HFFc6 (cell line): ENCODE results near the gene SLC38A10. TPM values are rescaled to one million over a fixed set of nuclear protein-coding genes. Genes with fewer than 3 reads are reported as not detected.

ENCODE experiments used
- DNase-seq: peaks from one replicate; pipeline ENCODE4 v3.0.0-alpha.2; 2018
- H3K27ac Mint-ChIP-seq: 2 replicates; pipeline ENCODE4 v1.8.0; 2020; ENCODE audit warnings: mild to moderate bottlenecking, mixed read lengths
- H3K27me3 Mint-ChIP-seq: 2 replicates; pipeline ENCODE4 v1.8.0; 2021; ENCODE audit warnings: mild to moderate bottlenecking, moderate library complexity, mixed read lengths; ENCODE audit not compliant: insufficient read depth
- H3K36me3 Mint-ChIP-seq: 2 replicates; pipeline ENCODE4 v1.8.0; 2021; ENCODE audit warnings: low read depth, mixed read lengths
- H3K4me1 Mint-ChIP-seq: 2 replicates; pipeline ENCODE4 v1.8.0; 2020; ENCODE audit warnings: low read depth, mixed read lengths
- H3K4me3 Mint-ChIP-seq: 2 replicates; pipeline ENCODE4 v1.8.0; 2020; ENCODE audit warnings: mild to moderate bottlenecking, moderate library complexity, mixed read lengths
- H3K9me3 Mint-ChIP-seq: 2 replicates; pipeline ENCODE4 v1.8.0; 2020; ENCODE audit warnings: mild to moderate bottlenecking, mixed read lengths
- CTCF ChIP-seq: fragments of 200-600 bp; sonication (generic); IDR thresholded peaks from 2 replicates; pipeline ENCODE4 v1.5.0; 2021; ENCODE audit warnings: antibody characterized with exemption, mild to moderate bottlenecking
- total RNA-seq, 6 experiments: library from RNA; stranded (reverse); fragmentation: NEBNext Ultra II Directional; extraction: Animal tissue kit (Norgen Biotek cat#: 25700); gene quantifications; 2 replicates in 1 of 6; 3 replicates in 5 of 6; pipeline ENCODE4 v1.2.3, GENCODE V29; 2021

SLC38A10 gene
- total RNA-seq, 6 experiments from 2014 or later, result 71.2 to 88.3 (median 72.2) TPM

DNA sequence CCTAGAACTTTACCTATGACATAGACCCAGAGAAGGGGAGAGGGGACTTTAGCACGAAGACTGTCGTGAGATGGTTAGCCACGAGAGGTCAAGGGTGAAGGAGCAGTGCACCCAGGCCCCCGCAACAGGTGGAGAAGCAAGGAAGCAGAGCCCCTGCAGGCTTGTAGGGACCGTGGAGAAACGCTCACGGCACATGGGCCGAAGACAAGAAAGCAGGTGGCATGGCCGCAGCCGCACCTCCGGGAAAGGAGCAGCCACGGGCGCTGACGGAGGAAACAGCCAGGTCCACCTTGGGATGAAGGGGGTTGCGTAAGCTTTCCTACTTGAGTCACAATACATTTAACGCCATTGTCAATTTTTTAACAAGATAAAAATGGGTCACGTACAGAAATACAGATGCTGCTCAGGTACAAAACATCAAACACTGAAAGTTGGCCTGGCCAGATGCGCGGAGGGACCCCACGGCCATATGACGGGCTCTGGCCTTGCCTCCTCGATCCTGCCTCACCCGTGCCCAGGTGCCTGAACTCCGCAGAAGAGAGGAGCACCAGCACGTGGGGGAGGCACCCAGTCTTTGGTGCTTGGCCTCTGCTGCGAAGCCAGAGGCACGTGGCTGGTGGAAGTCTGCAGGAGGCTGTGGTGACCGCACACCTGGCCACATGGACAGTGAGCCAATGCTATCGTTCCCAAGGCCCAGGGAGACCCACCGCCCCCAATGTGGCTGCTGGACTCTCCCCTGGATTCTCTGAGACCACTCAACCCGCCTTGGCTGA, 21.2 kb downstream of the SLC38A10 start:
- H3K27me3 Mint-ChIP-seq, result no peaks in the 10 kb centered on the region; the same call in 1 of the 2 replicates
- no peaks in the 10 kb centered on the region for H3K4me1 Mint-ChIP-seq
- no peak for DNase-seq
- TF ChIP-seq CTCF, result no peak
- H3K4me3 Mint-ChIP-seq, result no peak overlapping the region
- no peak overlapping the region for H3K27ac Mint-ChIP-seq
- H3K9me3 Mint-ChIP-seq, result no peaks in the 10 kb centered on the region
- H3K36me3 Mint-ChIP-seq, result peaks cover 21% of the 10 kb centered on the region

DNA sequence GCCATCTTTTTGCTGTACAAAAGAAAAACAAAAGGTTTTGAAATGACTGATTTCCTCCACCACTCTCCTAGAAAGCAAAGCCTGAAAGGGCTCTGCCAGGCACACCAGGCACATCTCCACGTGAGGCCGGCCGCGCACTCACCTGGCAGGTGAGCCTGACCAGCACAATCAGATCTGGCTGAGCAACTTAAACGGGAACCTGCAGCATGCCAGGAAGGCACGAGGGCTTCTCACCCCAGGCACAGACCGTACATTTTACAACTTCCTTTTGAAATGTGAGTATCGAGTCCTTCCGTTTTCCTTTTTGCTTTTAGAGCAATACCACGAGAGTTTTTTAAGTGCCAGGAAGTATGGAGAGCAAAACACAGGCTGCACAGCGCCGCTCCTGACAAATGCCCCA, 22.5 kb downstream of the SLC38A10 start:
- H3K4me1 Mint-ChIP-seq, result no peaks in the 10 kb centered on the region; the same call in 1 of the 2 replicates
- H3K9me3 Mint-ChIP-seq, result no peaks in the 10 kb centered on the region
- no peak for TF ChIP-seq CTCF
- no peak for DNase-seq
- H3K27me3 Mint-ChIP-seq, result no peaks in the 10 kb centered on the region; the same call in 1 of the 2 replicates
- H3K4me3 Mint-ChIP-seq, result no peak overlapping the region
- H3K27ac Mint-ChIP-seq, result no peak overlapping the region
- peaks cover 31% of the 10 kb centered on the region for H3K36me3 Mint-ChIP-seq

DNA sequence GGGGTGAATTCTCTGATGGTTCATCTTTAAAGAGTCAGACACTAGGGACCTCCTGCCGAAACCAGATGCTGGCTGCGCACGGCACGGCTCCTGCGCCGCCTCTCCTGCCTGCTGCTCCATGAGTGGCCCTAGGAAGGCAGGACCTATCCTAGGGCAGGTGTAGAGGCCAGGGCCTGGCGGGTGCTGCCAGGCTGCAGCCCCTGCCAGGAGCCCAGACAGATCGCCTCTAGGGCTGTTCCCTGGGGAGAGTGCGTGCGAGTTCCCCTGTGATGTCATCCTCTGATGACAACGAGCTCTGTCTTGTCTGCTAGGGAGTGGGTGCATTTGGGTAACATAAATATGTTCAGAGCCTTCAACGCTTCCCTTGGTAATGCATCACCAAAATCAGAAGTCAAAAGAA, 23.9 kb downstream of the SLC38A10 start:
- Mint-ChIP-seq H3K36me3 (peaks cover 31% of the 10 kb centered on the region), H3K27me3 (no peaks in the 10 kb centered on the region; the same call in 1 of the 2 replicates), H3K4me3 (no peak overlapping the region), H3K27ac (no peak overlapping the region), H3K4me1 (no peaks in the 10 kb centered on the region; the same call in 1 of the 2 replicates), H3K9me3 (no peaks in the 10 kb centered on the region)
- TF ChIP-seq CTCF, result no peak
- no peak for DNase-seq

- peaks cover 39% of the 10 kb centered on the region for H3K36me3 Mint-ChIP-seq
- H3K27ac Mint-ChIP-seq, result no peak overlapping the region
- no peaks in the 10 kb centered on the region for H3K9me3 Mint-ChIP-seq
- H3K4me1 Mint-ChIP-seq, result no peaks in the 10 kb centered on the region; the same call in 1 of the 2 replicates
- H3K4me3 Mint-ChIP-seq, result no peak overlapping the region
- DNase-seq, result no peak
- no peaks in the 10 kb centered on the region; the same call in 1 of the 2 replicates for H3K27me3 Mint-ChIP-seq
- no peak for TF ChIP-seq CTCF
These were observed 24.8 kb downstream of the SLC38A10 start for GRCh38 chr17:81270279-81270678.

DNA sequence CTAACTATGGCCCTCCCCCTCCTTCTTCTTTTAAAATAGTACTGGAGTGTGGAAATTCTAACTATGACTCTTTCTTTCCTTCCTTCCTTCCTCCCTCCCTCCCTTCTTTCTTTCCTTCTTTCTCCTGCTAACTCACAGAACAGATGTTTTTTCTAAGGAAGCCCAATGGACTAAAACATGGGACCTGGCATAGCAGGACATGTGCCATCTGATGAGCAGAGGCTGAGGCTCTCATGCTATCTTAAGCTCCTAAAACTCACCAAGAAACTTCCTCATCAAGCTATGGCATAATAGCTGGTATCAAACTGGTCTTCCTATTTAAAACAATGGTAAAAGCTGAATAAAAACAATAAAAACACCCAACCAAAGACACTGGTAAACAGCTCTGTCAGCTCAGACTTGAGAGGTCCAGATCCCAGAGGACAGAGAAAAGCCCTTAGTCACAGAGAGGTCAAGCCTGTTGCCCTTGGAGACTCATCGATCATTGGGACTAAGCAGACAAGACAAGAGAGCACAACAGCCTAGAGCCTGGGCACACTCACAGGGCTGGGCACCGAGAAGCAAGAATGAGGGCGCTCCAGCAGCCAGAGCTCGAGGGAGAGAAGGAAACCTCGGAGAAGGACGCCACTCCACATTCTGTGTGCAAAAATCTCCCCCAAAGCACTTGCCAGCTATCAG, 27.6 kb downstream of the SLC38A10 start:
- DNase-seq, result no peak
- H3K27ac Mint-ChIP-seq, result peak overlapping the region; percentile 25; the same call in 1 of the 2 replicates
- no peaks in the 10 kb centered on the region; the same call in 1 of the 2 replicates for H3K4me1 Mint-ChIP-seq
- peaks cover 35% of the 10 kb centered on the region for H3K36me3 Mint-ChIP-seq
- no peaks in the 10 kb centered on the region for H3K9me3 Mint-ChIP-seq
- no peak for TF ChIP-seq CTCF
- H3K27me3 Mint-ChIP-seq, result no peaks in the 10 kb centered on the region; the same call in 1 of the 2 replicates
- no peak overlapping the region for H3K4me3 Mint-ChIP-seq
